Hematopoietic multipotent progenitor cell treated with erythropoietin and hydrocortisone succinate and interleukin-3 and kit ligand, for 8 days (in vitro differentiated cells): ENCODE measurements around the gene CFAP54.

ENCODE experiments used
- DNase-seq: peaks from one replicate; pipeline ENCODE4 v3.0.0-alpha.2; 2015

Gene CFAP54

GRCh38 chr12:96906849-96907670, 417.7 kb downstream of the CFAP54 start, which contains the start of gene NEDD1:
Gene NEDD1, plus strand, starts transcription at chr12:96907257. Its CDS starts 2,503 bp downstream, at chr12:96909760.
- DNase-seq, result peak; percentile 85

GRCh38 chr12:96907671-96908422, 418.5 kb downstream of the CFAP54 start:
- DNase-seq, result peak; percentile 49

- no peak for DNase-seq
Measured at GRCh38 chr12:96908423-96908675, 419.0 kb downstream of the CFAP54 start.

GRCh38 chr12:96912261-96912660, 422.9 kb downstream of the CFAP54 start:
- no peak for DNase-seq

GRCh38 chr12:96912943-96913342, 423.6 kb downstream of the CFAP54 start:
- no peak for DNase-seq

- DNase-seq, result no peak
Measured at GRCh38 chr12:96919510-96920210, 430.3 kb downstream of the CFAP54 start.
